ENCODE results near the gene TMC8.
A peak's percentile ranks its signal among the peaks of the same experiment; 100 is the strongest.

TMC8 gene

GRCh38 chr17:78121801-78122215, 8.8 kb upstream of the TMC8 start:
- DNase-seq (ENCODE audit: insufficient read length, low spot score) (no peak), FAIRE-seq (no peak)
- TF ChIP-seq POLR2A (IDR thresholded peaks at IDR 0.05; ENCODE audit: low read depth, low read length) (no peak), PAX5 (IDR thresholded peaks at IDR 0.05; ENCODE audit: insufficient read depth, low read length, severe bottlenecking) (no peak), SPI1 (IDR thresholded peaks at IDR 0.05; ENCODE audit: low read depth, low read length) (no peak), POLR2AphosphoS5 (IDR thresholded peaks at IDR 0.05; ENCODE audit: low read depth, low read length) (no peak), TAF1 (IDR thresholded peaks at IDR 0.05; ENCODE audit: low read depth, low read length) (no peak), POU2F2 (IDR thresholded peaks at IDR 0.05; ENCODE audit: low read depth, low read length) (no peak)

- no peak for DNase-seq (ENCODE audit: insufficient read length, low spot score)
- TF ChIP-seq TAF1 (IDR thresholded peaks at IDR 0.05; ENCODE audit: low read depth, low read length) (no peak), POLR2A (IDR thresholded peaks at IDR 0.05; ENCODE audit: low read depth, low read length) (no peak), POU2F2 (IDR thresholded peaks at IDR 0.05; ENCODE audit: low read depth, low read length) (no peak), SPI1 (IDR thresholded peaks at IDR 0.05; ENCODE audit: low read depth, low read length) (no peak), PAX5 (IDR thresholded peaks at IDR 0.05; ENCODE audit: insufficient read depth, low read length, severe bottlenecking) (no peak), POLR2AphosphoS5 (IDR thresholded peaks at IDR 0.05; ENCODE audit: low read depth, low read length) (no peak)
- no peak for FAIRE-seq
Observed at GRCh38 chr17:78122216-78122930, 8.2 kb upstream of the TMC8 start.

GRCh38 chr17:78122931-78123249, 7.7 kb upstream of the TMC8 start:
- TF ChIP-seq PAX5 (IDR thresholded peaks at IDR 0.05; ENCODE audit: insufficient read depth, low read length, severe bottlenecking) (no peak), SPI1 (IDR thresholded peaks at IDR 0.05; ENCODE audit: low read depth, low read length) (no peak), POLR2AphosphoS5 (IDR thresholded peaks at IDR 0.05; ENCODE audit: low read depth, low read length) (no peak), POU2F2 (IDR thresholded peaks at IDR 0.05; ENCODE audit: low read depth, low read length) (no peak), TAF1 (IDR thresholded peaks at IDR 0.05; ENCODE audit: low read depth, low read length) (no peak), POLR2A (IDR thresholded peaks at IDR 0.05; ENCODE audit: low read depth, low read length) (no peak)
- DNase-seq (ENCODE audit: insufficient read length, low spot score) (no peak), FAIRE-seq (no peak)

GRCh38 chr17:78123258-78123929, 7.2 kb upstream of the TMC8 start:
- no peak for DNase-seq (ENCODE audit: insufficient read length, low spot score)
- FAIRE-seq = no peak
- TF ChIP-seq SPI1 (IDR thresholded peaks at IDR 0.05; ENCODE audit: low read depth, low read length) (no peak), PAX5 (IDR thresholded peaks at IDR 0.05; ENCODE audit: insufficient read depth, low read length, severe bottlenecking) (no peak), TAF1 (IDR thresholded peaks at IDR 0.05; ENCODE audit: low read depth, low read length) (no peak), POLR2A (IDR thresholded peaks at IDR 0.05; ENCODE audit: low read depth, low read length) (no peak), POLR2AphosphoS5 (IDR thresholded peaks at IDR 0.05; ENCODE audit: low read depth, low read length) (no peak), POU2F2 (IDR thresholded peaks at IDR 0.05; ENCODE audit: low read depth, low read length) (no peak)

- DNase-seq (ENCODE audit: insufficient read length, low spot score) = no peak
- TF ChIP-seq POLR2A (IDR thresholded peaks at IDR 0.05; ENCODE audit: low read depth, low read length) (0 out of 2 replicates have a peak, but pooled peaks have one; percentile 12), POLR2AphosphoS5 (IDR thresholded peaks at IDR 0.05; ENCODE audit: low read depth, low read length) (no peak), POU2F2 (IDR thresholded peaks at IDR 0.05; ENCODE audit: low read depth, low read length) (0 out of 2 replicates have a peak, but pooled peaks have one; percentile 45), PAX5 (IDR thresholded peaks at IDR 0.05; ENCODE audit: insufficient read depth, low read length, severe bottlenecking) (peak; percentile 3), SPI1 (IDR thresholded peaks at IDR 0.05; ENCODE audit: low read depth, low read length) (peak; percentile 93), TAF1 (IDR thresholded peaks at IDR 0.05; ENCODE audit: low read depth, low read length) (no peak)
- peak; percentile 98 for FAIRE-seq
Observed at GRCh38 chr17:78124081-78124835, 6.3 kb upstream of the TMC8 start.

GRCh38 chr17:78124836-78125137, 5.8 kb upstream of the TMC8 start:
- DNase-seq (ENCODE audit: insufficient read length, low spot score) (no peak), FAIRE-seq (no peak)
- no peak for TF ChIP-seq PAX5 (IDR thresholded peaks at IDR 0.05; ENCODE audit: insufficient read depth, low read length, severe bottlenecking)
- 0 out of 2 replicates have a peak, but pooled peaks have one; percentile 38 for TF ChIP-seq POLR2A (IDR thresholded peaks at IDR 0.05; ENCODE audit: low read depth, low read length)

- DNase-seq (ENCODE audit: insufficient read length, low spot score) (no peak), FAIRE-seq (peak; percentile 82)
- TF ChIP-seq POLR2A (IDR thresholded peaks at IDR 0.05; ENCODE audit: low read depth, low read length) = no peak; the same call in 1 of the 2 replicates
- TF ChIP-seq POLR2AphosphoS5 (IDR thresholded peaks at IDR 0.05; ENCODE audit: low read depth, low read length) = no peak
- TF ChIP-seq PAX5 (IDR thresholded peaks at IDR 0.05; ENCODE audit: insufficient read depth, low read length, severe bottlenecking) = no peak
- TF ChIP-seq TAF1 (IDR thresholded peaks at IDR 0.05; ENCODE audit: low read depth, low read length) = no peak
- TF ChIP-seq POU2F2 (IDR thresholded peaks at IDR 0.05; ENCODE audit: low read depth, low read length) = no peak
Observed at GRCh38 chr17:78125138-78125913, 5.2 kb upstream of the TMC8 start.

- DNase-seq (ENCODE audit: insufficient read length, low spot score) = no peak
- TF ChIP-seq POLR2A (IDR thresholded peaks at IDR 0.05; ENCODE audit: low read depth, low read length) (no peak), POLR2AphosphoS5 (IDR thresholded peaks at IDR 0.05; ENCODE audit: low read depth, low read length) (no peak), POU2F2 (IDR thresholded peaks at IDR 0.05; ENCODE audit: low read depth, low read length) (no peak), PAX5 (IDR thresholded peaks at IDR 0.05; ENCODE audit: insufficient read depth, low read length, severe bottlenecking) (no peak)
- FAIRE-seq = no peak
Observed at GRCh38 chr17:78125976-78126894, 4.3 kb upstream of the TMC8 start.

All from GM12891 (cell line).